Skin of body (tissue), 2 donors: ENCODE measurements around the gene C1QTNF8. TPM values are rescaled to one million over a fixed set of nuclear protein-coding genes. Genes with fewer than 3 reads are reported as not detected.

Experiments used
- DNase-seq: peaks from one replicate; lab custom pipeline; 2025; lab: John Stamatoyannopoulos, UW
- total RNA-seq: library from RNA; depleted of rRNA; stranded (reverse); fragments of >200 nt; gene quantifications from one replicate; pipeline ENCODE4 v1.2.3, GENCODE V29; 2014

C1QTNF8 gene
- total RNA-seq, 1 donor from 2014 or later = not detected

DNA sequence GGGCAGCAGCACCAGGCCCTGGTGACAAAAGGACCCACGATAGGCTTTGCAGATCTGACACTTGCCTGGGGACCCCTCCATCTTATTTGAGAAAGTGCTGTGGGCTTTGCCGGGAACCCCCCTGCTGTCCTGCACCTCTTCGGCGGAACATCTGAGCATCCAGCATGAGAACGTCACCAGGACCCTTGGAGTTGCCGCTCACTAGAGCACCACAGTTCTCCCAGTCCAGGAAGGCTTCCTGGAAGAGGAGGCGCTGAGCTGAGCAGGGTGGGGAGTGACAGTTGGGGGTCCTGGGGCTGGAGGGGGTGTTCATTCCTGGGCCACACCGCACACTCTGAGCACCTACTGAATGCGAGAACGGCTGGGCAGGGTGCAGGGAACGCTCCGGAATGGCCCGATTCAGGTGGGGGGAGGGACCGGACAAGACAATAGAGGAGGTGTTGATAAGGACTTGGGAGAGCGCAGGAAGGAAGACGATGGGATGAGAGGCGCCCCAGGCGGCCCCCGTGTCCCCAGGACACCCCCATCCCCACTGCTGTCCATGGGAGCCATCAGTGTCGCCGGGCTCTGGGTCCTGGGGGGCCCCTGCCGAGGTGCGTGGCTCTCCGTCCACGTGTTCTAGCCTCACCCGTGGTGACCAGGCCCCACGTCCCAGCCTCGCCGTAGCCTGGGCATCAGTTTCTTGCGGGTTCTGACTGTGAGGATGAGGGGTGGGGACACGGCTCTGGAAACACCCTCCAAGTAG is 32.1 kb upstream of the C1QTNF8 start:
- DNase-seq = no peak

DNA sequence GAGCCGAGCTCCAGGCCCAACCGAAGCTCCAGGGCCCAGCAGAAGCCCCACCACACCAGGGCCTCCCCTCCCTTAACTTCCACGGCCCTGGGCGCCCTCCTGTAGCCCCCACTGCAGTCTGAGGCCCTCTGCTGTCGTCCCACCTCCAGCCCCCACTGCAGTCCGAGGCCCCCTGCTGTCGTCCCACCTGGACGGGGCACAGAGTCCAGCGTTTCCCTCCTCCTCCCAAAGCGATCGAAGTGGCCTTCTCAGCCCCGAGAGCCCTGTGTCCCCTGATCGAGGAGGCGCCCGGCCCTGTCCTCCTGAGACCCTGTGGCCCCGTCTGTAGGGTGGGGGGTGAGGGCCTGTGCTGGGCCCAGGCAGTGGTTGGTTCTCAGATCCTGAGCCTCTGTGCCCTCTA is 31.1 kb upstream of the C1QTNF8 start:
- no peak for DNase-seq

DNA sequence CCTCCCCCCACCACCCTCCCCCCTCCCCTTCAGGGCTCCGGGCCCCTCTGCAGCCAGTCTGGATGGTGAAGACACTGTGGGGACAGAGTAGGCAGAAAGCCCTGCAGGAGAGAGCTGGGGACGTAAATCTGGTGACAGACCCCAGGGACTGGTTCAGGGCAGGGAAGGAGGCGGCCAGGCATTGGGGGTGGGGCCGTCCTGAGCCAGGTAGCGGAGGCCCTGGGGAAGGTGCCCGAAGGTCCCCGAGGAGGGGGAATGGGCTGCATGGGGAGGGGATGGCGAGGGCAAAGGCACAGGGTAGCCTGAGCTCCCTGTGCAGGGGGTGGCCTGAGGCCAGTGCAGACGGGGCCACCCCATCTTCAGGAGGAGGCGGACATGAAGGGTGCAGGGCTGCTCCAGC is 30.5 kb upstream of the C1QTNF8 start:
- no peak for DNase-seq

DNA sequence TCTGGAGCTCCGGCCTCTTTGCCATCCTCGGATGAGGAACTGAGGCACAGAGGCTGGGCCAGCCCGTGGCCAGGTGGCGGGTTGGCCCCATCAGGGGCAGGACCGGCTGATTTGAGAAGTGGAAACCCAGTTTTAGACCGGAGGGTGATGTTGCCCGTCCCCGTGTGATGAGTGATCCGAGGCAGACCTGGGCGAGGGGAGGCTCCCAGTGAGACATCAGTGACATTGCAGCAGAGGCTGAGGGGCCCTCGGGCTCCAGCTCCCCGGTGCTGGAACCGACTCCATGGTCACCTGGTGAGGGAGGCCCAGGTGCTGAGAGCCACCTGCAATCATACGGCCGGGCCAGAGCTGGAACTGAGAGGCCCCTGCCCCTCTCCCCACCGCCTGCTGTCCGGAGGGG is 30.0 kb upstream of the C1QTNF8 start:
- no peak for DNase-seq

DNA sequence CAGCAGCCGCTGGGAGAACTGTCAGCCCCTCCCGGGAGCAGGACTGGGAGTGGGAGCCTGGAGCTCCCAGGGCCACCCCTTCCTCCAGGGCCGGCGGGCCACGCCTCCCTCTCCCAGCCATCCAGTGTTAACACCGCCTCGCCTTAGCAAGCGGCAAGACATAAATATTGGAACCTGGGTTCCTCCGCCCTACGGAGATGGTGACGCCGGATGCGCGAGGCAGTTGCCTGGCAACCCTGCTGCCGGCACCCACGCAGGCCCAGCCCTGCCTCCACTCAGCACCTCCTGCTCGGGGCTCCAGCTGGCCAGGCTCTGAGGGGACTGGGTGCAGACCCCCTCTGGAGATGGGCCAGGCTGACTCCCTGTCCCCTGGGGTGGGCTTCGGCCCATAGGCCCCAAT is 29.4 kb upstream of the C1QTNF8 start:
- DNase-seq = no peak

DNA sequence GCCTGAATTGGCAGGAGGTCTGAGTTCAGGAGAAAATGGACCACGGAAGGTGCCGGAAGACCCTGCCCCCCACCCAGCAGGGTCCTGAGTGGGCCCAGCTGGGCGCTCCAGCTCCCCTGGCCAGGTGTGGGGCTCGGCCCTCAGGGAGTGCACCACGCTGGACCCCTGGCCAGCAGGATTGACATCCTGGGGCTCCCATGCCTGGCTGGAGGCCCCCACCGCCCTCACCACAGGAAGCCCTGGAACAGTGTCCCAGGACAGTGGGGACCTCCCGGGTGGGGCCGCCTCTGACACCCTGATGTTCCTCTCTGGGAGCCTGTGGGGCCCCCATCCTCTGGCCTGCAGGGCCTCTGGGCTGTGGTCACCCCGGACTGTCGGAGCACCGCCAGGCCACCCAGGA is 28.8 kb upstream of the C1QTNF8 start:
- no peak for DNase-seq

DNA sequence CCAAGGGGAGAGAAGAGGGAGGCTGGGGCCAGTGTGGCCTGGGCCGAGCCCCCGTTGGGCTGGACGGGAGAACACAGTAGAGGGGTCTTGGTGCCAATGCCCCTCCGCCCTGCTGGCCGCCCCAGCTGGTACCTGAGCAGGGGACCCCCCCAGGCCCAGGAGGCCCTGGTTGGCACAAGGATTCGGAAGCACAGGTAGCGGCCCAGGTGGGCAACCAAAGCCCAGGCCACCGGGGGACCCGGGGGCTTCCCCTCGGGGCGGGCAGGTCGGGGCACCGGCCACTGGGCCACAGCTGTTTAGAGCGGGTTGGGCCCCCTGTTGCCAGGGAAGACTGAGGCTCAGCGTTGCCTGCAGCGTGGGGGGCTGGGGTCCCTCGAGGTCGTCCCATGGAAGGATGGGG is 28.2 kb upstream of the C1QTNF8 start:
- DNase-seq = no peak

DNA sequence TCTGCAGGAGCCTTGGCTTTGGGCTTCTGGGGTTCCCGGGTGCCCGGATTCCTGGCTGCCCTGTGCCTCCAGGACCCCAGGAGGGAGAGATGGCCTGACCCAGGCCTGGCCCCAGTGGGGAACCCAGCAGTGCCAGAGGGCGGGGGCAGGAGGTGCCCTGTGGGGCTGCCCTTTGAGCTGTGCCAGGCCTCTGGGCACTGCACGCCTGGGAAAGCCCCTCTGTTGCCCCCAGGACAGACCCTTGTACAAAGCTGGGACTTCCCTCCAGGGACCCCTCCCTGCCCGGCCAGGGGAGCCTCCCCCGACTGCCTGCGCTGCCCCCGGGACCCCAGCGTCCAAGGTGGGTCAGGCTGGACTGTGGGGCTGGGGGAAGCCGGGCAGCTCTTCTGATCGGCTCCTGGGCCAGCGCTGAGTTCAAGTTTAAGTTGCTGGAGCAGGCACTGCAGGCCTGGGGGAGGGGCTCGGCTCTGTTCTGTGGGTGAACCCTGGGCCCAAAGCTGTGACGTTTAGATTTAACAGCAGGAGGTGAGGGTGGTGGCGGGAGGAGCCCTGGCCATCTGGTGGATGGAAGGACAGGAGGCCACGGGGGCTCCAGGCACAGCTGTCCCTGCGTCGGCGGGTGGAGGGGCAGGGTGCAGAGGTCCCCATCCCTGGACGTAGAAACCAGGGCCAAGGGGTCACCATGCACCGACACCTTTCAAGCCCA is 27.6 kb upstream of the C1QTNF8 start:
- no peak for DNase-seq

DNA sequence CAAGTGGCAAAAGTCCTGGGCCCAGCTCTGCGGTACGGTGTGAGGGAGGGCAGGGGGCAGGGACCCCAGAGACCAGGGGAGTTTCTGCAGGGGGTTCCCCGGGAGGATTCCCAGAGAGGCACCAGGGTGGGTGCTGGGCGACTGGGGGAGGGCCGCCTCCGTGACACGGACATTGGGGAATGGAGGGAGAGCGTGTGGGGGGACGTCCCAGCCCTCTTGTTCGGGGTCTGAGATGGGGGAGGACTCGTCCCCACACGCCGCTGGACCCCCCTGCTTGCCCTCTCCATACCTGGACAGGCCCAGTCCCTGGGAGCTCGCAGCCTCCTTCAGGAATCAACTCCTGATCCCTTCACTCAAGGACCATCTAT is 26.3 kb upstream of the C1QTNF8 start:
- DNase-seq = no peak

DNA sequence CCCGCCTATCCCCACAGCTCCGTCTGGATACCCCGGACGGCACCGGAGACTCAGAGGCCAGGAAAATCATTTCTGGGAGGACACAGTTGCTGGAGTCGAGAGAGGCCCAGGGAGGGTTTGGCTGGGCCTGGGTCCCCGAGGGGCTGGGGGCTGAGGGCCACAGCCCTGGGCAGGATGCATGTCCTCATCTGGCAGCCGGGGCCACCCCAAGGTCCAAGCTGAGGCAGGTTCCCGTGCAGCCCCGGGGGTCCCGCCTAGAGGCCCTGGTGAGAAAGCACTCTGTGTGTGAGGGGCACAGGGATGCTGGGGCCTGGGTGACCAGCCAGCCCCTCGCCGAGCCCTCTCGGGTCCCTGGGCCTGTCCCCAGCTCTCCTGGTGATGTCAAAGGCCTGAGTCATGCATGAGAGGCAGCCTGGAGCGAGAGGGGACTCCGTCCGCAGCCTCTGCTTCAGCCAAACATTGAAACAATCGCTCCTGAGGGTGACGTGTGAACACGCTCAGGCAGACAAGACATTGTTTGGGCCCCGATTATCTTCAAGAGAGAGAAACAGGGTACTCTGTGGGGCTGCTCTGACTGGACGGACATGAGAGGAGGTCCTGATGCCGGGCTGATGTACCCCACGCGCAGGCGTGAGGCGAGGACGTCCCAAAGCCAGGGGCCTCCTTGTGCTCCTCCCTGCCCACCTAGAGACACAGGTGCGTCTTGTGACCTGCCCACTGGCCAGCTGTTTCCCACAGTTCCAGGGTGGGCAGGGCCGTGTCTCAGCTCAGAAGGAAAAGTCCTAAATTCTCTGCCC is 25.8 kb upstream of the C1QTNF8 start:
- DNase-seq = no peak

DNA sequence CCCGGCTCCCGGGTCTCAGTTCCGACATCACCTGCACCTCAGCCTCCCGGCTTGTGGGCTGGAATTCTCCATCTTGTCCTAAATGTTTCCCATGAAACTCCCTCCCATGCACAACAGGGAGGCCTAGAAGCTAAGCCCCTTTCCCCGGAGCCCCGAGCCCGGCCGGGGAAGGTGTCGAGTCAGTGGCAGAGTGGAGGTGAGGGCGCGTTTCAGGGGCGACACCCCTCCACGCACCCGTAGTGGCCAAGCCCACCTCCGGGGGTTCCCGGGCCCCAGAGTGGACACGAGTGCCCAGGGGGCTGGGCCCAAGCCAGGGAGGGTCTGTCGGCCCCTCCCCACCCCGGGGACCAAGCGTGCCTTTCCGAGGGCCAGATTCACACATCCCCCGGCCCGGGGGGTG is 25.0 kb upstream of the C1QTNF8 start:
- DNase-seq = no peak

DNA sequence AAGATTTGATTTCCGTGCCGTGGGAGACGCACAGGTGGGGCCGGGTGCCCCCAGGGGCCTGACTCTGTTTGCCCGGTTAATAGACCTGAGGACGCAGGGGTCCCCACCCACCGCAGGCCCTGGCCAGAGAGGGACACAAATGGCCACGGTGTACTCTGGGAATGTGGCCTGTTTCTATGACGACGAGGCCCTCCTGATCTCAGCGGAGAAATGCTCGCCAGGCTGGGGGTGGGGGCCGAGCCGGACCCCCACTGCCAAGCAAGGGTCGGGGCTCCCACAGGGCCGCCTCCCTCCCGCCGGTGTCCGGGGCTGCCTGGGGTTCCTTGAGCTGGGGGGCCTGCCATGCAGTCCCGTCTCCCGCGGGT is 24.5 kb upstream of the C1QTNF8 start:
- no peak for DNase-seq

DNA sequence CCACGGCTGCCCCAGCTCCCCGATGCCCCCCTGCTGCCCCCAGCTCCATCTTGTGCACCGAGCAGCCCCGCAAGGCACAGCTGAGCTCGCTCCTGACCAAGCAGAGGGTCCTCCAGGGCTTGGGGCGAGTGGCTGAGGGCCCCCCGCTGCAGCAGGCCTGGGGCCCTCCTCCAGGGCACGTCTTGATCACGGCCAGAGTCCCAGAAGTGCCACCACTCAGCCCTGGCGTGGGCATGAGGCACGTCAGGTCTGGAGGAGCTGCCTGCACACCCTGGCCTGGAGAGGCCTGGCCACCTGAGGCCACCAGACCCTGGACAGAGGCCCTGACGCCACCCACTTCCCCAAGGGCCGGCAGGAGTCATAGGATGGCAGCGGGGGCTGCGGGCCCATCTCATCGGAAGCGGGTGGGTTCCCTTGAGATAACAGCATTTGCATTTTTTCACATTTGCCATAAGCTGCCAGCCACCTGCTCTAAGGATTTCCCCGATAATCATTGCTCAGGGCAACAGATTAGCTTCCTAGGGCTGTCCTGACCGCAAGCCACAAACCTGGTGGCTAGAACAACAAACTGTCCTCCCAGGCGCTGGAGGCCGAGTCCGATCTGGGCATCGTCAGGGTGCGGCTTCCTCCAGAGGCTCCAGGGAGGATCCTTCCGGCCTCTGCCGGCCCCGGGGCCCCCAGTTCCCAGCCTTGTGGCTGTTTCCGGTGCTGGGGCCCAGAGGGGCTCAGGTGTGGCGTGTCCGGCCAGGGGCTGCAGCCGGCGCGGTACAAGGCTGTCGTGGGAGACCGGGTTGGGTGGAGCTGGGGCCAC is 23.9 kb upstream of the C1QTNF8 start:
- no peak for DNase-seq

DNA sequence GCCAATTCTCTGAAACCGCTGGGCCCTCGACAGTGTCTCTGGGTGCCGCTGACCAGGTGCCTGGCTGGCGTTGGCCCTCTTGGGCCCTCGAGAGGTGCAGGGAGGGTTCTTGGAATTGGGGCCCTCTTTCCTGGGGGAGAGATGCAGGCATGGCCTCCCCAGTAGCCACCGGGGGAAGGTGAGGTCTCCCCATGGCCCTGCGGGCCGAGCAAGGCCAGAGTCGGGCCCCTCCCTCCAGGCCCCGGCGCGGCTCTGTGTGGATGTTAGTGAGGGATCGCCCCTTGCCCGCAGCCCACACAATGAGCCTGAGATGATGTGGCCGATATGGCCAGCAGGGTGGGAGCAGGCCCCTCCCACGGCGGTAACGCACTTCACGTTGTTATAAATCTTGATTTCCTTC is 23.1 kb upstream of the C1QTNF8 start:
- no peak for DNase-seq

DNA sequence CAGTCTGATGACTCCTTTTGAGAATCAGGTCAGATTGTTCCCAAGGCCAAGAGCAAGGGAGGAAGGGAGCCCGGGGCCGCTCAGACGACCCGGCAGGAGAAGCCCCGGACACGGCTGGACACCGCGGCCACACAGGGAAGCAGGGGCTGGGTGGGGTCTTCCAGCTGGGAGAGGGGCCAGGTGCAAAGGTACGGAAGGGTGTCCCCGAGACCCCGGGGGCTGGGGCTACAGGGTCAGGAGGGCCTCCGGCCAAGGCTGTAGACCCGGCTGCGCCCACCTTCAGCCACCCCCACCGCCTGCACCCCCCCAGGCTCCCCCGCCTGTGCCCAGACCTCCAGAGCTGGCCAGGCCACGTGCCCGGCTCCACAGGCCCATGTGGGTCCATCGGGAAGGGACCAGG is 21.9 kb upstream of the C1QTNF8 start:
- no peak for DNase-seq

DNA sequence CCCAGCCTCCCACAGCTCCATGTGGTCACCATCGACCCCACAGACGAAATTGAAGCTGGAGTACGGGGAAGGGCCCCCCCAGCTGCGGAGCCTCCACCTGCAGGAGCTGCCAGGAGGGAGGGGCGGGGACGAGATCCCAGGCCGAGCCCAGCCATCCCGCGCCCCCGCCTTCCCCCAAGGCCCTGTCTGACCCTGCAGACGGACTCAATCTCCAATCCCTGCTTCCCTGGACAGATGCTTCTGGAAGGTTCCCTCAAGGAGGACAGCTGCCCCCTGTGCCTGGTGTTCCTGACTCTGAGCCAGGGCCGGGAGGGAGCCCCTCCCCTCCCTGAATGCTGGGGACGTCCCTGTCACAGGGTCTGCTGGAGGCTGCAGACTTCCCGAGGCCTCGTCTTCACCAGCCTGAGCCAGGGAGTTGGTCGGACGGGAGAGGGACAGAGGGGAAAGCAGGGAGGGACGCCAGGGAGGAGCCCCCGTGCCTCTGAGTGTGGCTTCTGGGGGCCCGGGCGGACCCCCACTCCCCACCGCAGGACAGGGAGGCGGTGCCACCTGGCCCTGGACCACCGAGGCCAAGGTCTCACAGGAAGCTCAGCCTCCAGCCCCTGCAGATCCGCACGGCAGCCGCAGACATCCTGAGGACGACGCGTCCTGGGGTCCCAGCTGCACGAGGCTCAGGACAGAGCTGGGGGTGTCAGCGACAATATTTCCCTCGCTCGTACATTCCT is 21.3 kb upstream of the C1QTNF8 start:
- no peak for DNase-seq

DNA sequence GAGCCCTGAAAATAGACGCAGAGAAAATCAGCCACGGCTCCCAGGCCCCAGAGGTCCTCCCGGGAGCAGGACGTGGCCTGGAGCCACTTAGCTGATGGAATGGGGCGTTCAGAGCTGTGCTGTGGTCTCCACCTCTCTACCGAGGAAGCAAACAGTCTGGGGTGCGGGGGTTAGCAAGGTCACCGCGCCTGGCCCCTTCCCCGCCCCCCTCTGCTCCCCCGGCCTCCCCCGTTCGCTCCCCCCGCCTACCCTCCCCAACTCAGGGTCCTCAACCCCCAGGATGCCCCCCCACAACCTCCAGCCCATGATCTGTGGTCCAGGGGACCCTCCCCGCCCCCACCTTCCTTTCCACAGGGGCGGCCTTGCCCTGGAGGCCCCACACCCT is 20.6 kb upstream of the C1QTNF8 start:
- DNase-seq = no peak

DNA sequence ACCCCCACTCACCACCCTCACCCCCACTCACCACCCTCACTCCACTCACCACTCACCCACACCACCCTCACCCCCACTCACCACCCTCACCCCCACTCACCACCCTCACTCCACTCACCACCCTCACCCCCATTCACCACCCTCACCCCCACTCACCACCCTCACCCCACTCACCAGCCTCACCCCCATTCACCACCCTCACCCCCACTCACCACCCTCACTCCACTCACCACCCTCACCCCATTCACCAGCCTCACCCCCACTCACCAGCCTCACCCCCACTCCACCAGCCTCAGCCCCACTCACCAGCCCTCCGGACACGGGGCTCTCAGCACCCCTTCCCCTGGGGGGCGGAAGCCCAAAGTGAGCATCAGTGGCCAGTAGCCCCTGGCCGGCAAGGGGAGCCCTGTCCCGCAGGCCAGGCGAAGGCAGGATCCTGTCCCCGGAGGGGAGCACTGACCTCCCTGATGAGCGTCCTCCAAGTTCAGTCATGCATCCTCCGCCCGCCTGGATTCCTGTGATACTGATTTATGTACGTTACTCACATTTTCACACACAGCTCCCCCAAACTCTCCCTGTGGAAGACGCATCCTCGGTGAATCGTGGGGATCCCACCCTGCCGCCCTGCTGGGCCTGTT is 18.0 kb upstream of the C1QTNF8 start:
- DNase-seq = no peak

DNA sequence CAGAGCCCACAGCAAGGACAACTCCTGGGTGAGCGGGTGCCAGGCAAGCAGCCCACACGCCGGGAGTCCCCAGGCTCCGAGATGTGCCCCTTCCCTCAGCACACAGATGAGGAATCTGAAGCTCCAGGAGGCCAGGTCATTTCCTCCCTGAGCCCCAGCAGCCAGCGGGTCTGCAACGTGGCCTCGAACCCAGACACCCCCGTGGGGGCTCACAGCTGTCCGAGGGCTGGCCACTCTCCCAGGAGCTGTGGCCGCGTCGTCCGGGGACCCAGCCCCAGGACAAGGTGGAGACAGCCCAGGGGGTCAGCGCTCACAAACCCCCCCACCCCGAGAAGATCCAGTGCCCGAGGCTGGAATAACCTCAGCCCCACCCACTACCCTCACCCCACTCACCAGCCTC is 17.4 kb upstream of the C1QTNF8 start:
- no peak for DNase-seq

DNA sequence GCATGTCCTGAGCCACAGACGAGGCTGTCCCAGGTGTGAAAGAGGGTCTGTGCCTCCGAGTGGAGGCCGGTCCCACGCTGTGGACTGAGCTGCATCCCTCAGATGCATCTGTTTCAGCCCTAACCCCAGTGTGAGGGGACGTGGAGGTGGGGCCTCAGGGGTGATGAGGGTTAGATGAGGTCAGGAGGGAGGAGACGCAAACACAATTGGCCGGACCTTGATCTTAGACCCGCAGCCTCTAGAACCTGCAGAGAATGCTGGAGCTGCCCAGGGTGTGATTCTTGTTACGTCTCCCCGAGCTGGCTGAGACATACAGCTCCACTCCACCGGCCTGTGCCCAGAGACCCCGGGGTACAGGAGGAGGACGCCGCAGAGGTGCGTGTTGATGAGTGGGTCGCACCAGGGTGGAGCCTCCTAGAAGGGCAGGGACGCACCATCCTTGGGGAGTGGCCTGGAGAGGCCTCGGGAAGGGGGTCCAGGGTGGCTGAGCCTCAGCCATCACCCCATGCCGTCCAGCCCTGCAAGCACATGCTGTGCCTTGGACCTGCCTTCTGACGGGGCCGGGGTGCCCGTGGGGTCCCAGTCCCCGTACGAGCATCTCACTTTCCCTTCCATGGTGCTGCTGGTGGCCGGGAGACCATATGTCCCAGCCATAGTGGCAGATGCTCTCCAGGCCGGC is 16.6 kb upstream of the C1QTNF8 start:
- no peak for DNase-seq
